CD4-positive, alpha-beta T cell treated with Interleukin-12 subunit alpha and Interleukin-12 subunit beta, for 1 hour (primary cell): ENCODE data around the gene GTF3A.

ENCODE experiments used
- DNase-seq: peaks from one replicate; pipeline ENCODE4 v3.0.0-alpha.2; 2020

The GTF3A gene

DNA sequence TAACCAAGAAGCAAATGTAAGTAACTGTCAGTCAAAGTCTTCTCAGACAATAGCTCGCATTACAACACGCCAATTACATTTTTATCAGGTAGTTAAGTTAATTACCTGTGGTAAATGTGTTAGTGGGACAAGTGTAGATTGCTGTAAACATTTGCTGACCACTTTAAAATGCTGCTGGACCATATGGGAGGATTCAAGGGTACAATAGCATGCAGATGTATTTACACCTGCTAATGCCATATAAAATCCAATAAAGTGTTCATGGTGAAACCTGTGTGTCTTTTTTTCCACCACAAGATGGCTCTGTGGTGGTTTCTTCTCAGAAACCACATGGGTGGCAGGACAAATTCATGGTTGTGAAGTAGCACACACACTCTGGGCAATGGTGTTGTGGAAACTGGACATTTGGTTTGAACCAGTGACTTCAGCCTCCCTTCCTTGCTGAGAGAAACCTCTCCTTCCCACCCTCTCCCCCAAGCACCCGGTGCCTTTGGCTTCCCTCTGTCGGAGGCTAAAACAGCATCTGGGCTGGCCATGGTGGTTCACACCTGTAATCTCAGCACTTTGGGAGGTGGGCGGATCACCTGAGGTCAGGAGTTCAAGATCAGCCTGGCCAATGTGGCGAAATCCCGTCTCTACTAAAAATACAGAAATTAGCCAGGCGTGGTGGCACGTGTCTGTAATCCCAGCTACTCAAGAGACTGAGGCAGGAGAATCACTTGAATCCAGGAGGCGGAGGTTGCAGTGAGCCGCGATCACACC, 18.1 kb upstream of the GTF3A start:
- peak; percentile 66 for DNase-seq

- no peak for DNase-seq
Measured at GRCh38 chr13:27408074-27408473, 16.3 kb upstream of the GTF3A start.

GRCh38 chr13:27409013-27409412, 15.4 kb upstream of the GTF3A start:
- no peak for DNase-seq

- no peak for DNase-seq
Measured at GRCh38 chr13:27411341-27411740, 13.1 kb upstream of the GTF3A start.

DNA sequence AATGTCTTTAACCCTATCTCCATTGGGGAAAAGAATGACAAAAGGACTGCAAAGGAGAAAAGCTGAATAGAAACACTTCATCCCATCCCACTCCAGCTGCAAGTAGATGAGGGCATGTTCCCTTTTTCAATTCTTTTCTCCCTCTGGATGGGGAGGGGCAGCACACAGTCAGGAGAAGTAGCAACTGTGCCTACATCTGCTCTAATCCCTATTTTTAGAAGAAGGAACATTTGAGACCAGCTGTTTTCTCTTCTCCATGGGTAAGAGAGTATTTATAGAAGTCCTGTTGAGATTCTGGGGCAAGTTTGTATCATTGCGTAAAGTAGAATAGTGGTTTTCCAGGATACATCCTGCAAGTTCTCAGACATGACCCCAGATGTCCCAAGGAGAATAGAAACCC, 9.3 kb upstream of the GTF3A start:
- no peak for DNase-seq

DNA sequence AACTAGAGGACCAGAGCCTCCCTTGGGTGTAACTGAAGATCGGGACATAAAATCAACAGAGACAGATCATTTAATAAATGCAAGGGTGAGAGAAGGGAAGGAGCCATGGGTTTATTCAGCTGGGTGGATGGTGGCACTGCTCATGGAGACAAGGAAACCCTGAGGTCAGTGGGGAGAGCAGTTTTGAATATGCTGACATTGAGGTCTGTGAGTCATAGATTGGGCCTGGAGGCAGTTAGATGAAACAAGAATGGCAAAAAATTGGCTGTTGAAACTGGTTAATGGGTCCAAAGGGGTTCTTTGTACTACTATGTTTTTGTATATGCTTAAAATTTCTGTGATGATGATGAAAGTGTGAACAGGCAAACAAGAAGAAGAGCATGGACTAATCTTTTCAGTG, 5.1 kb upstream of the GTF3A start:
- no peak for DNase-seq

DNA sequence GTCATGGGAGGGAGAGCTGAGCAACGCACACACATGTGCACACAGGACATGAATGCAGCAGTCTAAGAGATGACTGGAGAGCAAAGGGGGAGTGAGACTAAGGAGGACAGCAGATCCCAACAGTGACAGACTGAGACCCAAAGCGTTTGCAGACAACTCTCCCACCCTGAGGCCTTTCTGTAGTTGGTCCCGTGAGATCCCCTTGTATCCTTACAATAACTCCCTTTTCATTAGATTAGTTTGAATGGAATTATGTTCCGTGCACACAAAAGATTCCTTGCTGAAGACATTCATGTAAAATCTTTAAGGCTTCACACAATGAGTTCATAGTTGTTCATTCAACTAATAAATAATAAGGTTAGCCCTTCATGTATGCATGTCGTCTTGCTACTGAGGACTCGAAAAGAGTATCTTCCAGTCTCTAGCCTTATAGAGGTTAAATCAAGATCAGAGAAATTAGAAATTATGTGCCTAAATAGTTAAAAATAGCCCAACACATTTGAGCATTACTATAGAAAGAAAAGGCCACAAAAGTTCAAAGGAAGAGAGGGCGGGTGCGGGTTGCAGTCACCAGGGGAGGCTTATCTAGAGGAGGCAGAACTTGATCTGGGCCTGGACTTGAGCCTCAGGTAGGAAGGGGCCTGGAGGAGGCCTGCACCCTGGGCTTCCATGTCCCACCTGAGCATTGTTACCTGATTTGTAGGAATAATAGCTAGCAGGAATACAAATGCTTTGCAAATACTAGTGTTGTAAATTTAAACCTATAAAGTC, 3.1 kb upstream of the GTF3A start:
- no peak for DNase-seq

- DNase-seq: no peak
Measured at GRCh38 chr13:27423333-27423732, 1.1 kb upstream of the GTF3A start.

GRCh38 chr13:27425158-27425917, 919 bp downstream of the GTF3A start:
- DNase-seq: peak; percentile 13

GRCh38 chr13:27425918-27426630, 1.7 kb downstream of the GTF3A start:
- DNase-seq: peak; percentile 81

- DNase-seq: no peak
Measured at GRCh38 chr13:27427641-27428040, 3.2 kb downstream of the GTF3A start.

GRCh38 chr13:27428160-27428559, 3.7 kb downstream of the GTF3A start:
- DNase-seq: no peak

DNA sequence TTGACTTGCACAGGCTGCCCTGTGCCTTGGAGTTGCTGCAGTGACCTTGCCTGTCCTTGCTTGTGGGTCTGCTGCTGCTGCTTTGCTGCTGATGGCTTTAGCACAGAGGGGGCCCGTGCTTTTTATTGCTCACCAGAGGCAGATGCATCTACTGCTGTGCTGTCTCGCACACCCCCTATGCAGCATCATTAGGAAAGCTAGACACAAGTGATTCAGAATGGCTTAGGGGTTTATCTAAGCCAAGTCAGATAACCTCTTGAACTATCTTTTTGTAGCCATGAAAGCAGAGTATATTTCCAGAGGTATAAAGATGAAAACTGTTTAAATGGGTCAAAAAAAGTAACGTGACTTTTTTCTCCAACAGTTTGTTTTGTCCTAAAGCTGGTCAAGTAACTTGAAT, 7.8 kb downstream of the GTF3A start:
- no peak for DNase-seq

- peak; percentile 33 for DNase-seq
Measured at GRCh38 chr13:27432611-27433210, 8.3 kb downstream of the GTF3A start.

GRCh38 chr13:27437126-27437525, 12.7 kb downstream of the GTF3A start:
- DNase-seq: no peak

GRCh38 chr13:27440408-27440807, 16.0 kb downstream of the GTF3A start:
- DNase-seq: no peak

DNA sequence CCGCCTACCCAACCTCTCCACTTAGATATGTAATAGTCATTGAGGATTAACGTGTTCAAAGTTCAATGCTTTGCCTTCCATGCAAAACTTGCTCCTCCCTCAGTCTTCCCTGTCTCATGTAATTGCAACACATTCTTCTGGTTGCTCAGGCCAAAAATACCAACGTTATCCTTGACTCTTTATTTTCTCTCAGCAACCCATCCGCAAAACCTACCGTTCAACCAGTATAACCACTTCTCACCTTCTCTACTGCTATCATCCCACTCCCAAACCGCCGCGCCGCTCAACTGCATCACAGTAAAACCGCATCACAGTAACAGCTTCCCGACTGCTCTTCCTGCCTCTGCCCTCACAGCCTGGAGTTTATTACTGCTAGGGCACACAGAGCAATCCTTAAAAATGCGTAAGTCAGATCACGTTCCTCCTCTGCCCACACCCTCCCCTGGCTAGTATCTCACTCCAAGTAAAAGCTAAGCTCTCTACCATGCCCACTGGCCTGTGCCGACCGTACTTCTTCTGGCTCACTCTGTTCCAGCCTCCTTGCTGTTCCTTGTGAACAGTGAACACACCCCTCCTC, 17.7 kb downstream of the GTF3A start:
- DNase-seq: peak; percentile 34

- DNase-seq: no peak
Measured at GRCh38 chr13:27442797-27443196, 18.4 kb downstream of the GTF3A start.

GRCh38 chr13:27446986-27447583, 22.7 kb downstream of the GTF3A start:
- DNase-seq: peak; percentile 54

DNA sequence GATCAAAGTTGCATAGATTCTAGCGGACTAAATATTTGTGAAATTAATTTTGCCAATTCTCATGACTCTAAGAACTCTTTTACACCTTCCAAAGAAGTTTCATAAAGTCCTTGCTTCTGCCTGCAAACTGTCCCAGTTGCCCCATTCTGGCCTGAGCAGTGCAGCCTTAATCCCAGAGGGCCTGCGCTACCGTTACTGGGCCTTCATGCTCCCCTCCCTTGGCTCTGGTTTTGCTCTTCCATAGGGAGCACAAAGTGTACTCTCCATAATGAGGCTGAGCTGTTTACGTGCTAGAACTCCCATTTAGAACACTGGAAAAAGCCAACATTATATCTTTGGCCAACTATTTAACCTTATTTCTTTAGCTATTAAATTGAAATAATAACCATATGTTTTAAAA, 23.9 kb downstream of the GTF3A start:
- no peak for DNase-seq

DNA sequence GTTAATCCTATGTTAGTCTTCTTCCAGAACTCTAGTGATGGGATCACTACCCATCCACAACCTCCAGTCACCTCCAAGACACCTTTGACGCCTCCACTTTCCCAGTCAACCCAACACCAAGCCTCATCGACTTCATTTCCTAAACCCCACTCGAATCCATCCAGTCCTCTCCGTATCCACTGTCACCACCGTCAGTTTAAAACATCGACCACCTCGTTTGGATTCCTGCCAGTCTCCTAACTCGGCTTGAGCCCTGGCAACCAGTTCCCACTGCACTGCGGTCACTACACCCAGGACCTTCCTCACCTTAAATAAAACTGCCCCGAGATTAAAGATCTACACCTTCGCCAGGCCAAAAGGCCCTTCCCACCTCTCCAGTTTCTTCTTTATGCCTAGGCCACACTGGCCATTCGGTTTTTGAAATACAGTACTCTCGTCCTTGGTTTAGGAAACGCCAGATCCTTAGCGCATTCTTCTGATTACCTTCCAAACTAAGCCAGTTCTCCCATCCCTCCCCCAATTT, 24.7 kb downstream of the GTF3A start:
- DNase-seq: no peak
